GM06990 (cell line): ENCODE measurements around the gene SGTA.

Experiments
- DNase-seq: peaks from one replicate; pipeline ENCODE4 v3.0.0-alpha.2; 2011; ENCODE audit not compliant: insufficient read length; ENCODE audit errors: extremely low read depth
- H3K27me3 ChIP-seq: replicated peaks from 2 replicates; pipeline ENCODE4 v1.6.0; 2011; ENCODE audit warnings: low read length; ENCODE audit not compliant: control insufficient read depth, insufficient read depth
- H3K36me3 ChIP-seq: 2 replicates; pipeline ENCODE4 v1.5.1; 2011; ENCODE audit warnings: low read length; ENCODE audit not compliant: control insufficient read depth, insufficient read depth
- H3K4me3 ChIP-seq: replicated peaks from 2 replicates; pipeline ENCODE4 v1.5.1; 2011; ENCODE audit warnings: low read depth, mild to moderate bottlenecking, control low read depth, low read length
- TF ChIP-seq, protein P1 (sequence below): IDR thresholded peaks from 2 replicates; pipeline ENCODE4 v1.5.1; 2011; ENCODE audit warnings: low read length, control low read depth, mild to moderate bottlenecking, inconsistent platforms; ENCODE audit not compliant: insufficient read depth, poor library complexity, severe bottlenecking

The SGTA gene

DNA sequence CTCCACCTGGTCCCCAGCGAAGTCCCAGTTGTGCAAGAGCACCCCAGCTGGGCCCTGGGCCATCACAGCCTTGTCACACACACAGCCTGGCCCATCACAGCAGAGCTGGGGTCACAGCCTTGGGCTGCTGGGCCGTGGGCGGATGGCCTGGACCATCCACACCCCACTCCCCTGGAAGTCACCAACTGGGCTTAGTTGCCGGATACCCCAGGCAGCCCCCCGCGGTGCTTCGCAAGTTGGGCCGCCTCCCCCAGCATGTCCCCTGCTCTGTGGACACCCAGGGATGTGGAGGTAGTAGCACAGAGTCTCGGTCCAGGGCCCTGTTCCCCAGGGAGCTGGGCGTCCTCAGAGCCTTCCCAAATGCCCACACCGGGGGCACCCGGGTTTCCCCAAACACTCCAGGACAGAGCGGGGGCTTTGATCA is 32.1 kb upstream of the SGTA start:
- Histone ChIP-seq H3K36me3 (peaks cover 22% of the 10 kb centered on the region), H3K4me3 (no peak overlapping the region), H3K27me3 (no peaks in the 10 kb centered on the region)
- TF ChIP-seq, protein P1, sequence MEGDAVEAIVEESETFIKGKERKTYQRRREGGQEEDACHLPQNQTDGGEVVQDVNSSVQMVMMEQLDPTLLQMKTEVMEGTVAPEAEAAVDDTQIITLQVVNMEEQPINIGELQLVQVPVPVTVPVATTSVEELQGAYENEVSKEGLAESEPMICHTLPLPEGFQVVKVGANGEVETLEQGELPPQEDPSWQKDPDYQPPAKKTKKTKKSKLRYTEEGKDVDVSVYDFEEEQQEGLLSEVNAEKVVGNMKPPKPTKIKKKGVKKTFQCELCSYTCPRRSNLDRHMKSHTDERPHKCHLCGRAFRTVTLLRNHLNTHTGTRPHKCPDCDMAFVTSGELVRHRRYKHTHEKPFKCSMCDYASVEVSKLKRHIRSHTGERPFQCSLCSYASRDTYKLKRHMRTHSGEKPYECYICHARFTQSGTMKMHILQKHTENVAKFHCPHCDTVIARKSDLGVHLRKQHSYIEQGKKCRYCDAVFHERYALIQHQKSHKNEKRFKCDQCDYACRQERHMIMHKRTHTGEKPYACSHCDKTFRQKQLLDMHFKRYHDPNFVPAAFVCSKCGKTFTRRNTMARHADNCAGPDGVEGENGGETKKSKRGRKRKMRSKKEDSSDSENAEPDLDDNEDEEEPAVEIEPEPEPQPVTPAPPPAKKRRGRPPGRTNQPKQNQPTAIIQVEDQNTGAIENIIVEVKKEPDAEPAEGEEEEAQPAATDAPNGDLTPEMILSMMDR: no peak
- DNase-seq: no peak

DNA sequence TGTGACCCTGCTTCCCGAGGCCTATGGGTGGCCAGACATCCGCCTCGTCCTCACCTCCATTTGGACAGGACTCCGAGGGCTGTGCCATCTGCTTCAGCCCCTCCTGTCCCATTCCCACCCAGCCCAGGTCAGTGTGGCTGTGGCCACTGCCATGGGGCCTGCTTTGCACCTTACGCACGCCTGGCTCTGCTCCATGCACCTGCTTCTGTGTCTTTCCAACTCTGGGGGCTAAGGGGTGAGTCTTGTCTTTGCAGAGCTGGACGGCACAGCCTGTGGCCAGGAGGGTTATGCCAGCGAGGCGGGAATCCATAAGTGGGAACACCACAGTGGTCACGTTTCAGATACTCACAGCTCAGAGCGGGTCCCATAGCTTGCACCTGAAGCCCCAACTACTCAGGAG is 31.4 kb upstream of the SGTA start:
- H3K36me3 ChIP-seq: peaks cover 30% of the 10 kb centered on the region

DNA sequence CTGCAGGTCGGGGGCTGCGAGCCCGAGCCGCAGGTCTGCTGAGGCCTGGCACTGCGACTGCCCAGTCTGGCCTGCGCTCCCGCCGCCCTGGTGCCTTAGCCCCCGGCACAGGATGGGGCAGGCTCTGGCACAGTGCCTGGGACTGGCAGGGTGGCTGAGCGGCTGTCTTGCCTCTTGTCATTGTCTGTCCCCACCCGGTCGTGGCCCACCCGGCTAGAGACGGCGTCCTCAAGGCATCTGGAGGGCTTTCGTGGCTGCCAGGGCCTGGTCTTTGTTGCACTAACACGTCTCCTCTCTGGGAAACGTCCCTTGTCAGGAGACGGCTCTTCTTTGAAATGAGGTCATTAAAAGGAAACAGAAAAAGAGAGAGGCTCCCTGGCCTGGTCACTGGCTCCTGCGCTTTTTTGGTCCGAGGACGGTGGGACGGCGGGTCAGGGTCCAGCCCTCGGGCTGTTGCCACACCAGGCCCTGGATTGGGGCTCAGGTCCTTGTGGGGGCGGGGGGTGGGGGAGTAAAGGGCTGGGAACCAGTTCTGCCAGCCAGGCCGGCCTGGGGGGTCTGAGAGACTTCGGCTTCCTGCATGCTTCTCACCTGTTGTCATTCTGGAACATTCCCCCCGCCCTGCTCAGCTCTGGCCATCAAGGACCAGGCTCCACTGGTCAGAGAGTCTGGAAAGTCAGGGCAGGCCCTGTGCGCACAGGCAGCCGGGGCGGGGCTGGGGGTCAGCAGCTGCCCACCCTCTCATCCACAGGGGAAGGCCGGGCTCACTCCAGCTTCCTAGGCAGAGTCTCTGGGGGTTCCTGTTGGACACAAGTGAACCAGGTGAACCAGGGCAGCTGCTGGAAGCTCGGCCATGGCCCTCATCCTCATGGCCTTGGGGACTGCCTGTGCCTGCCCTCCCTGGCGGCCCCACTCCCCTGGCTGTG is 30.4 kb upstream of the SGTA start:
- TF ChIP-seq, protein P1: no peak
- DNase-seq: no peak
- no peak overlapping the region for H3K4me3 ChIP-seq
- no peaks in the 10 kb centered on the region for H3K27me3 ChIP-seq
- peaks cover 36% of the 10 kb centered on the region for H3K36me3 ChIP-seq

More for the DNA sequence above, 31.4 kb upstream of the SGTA start:
- no peak for DNase-seq
- H3K27me3 ChIP-seq: no peaks in the 10 kb centered on the region
- TF ChIP-seq, protein P1: no peak
- H3K4me3 ChIP-seq: no peak overlapping the region

DNA sequence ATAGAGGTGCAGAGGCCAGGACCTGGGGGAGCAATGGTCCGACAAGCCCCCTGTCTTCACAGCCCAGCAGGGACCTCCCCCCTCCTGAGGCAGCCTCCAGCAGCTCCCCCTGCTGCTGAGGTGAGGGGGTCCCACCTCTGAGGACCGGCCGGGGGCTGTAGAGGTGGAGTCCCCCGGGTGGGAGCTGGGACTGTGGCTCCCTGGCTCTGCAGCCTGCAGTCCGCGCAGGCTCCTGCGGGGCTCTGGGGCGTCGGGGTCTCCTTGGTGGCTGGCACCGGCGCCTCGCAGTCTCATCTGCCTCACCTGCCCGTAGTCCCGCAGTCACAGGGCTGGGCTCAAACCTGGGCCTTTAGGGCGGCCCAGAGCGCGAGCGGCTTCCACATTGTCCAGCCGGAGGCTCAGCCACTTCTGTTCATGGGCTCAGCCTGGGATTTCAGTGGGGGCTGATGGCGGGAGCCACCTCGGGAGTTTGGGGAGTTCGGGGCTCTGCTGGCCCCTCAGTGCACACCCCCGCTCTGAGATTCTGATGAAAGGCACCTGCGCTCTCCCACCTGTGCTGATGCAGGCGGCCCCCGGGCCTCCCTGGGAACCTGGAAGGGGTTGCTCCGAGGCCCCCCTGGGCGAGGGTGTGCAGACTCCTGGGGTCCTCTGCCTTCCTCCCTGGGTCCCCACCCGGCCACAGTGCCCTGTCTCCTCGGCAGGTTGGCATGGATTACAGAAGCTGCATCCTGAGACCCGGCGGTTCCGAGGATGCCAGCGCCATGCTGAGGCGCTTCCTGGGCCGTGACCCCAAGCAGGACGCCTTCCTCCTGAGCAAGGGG is 29.6 kb upstream of the SGTA start:
- DNase-seq: no peak
- no peaks in the 10 kb centered on the region for H3K27me3 ChIP-seq
- H3K36me3 ChIP-seq: peaks cover 42% of the 10 kb centered on the region
- TF ChIP-seq, protein P1: no peak
- no peak overlapping the region for H3K4me3 ChIP-seq

DNA sequence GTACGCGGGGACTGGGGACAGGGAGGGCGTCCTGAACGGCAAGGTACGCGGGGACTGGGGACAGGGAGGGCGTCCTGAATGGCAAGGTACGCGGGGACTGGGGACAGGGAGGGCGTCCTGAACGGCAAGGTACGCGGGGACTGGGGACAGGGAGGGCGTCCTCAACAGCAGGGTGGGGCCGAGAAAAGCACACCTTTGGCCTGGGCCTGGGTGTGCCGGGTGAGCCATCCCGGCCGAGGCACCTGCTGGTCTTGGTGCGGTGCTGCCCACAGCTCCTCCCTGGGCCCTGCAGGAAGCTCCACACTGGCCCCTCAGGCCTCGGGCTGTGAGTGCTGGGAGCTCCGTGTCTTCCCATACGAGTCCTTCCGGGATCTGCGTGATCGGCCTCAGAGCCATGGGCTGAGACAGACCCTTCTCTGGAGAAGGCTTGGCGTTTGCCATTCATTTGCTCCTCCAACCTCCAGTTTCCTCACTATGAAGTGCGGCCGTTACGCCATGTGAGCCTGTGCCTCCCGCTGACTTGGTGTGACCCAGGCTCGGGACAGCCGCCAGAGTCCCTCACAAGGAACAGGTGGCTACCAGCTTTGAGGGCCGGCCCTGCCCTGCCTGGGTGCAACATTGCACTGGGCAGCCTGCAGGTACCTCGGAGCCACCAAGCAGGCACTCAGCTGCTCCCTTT is 28.8 kb upstream of the SGTA start:
- TF ChIP-seq, protein P1: no peak
- Histone ChIP-seq H3K27me3 (no peaks in the 10 kb centered on the region), H3K4me3 (no peak overlapping the region), H3K36me3 (peaks cover 46% of the 10 kb centered on the region)
- no peak for DNase-seq
